22Rv1 (cell line): ENCODE measurements around the gene C5orf58.

Experiments
- H3K27ac ChIP-seq: fragments of 450-650 bp; 2 replicates; pipeline ENCODE4 v1.5.1; 2017
- CTCF ChIP-seq: fragments of 450-650 bp; IDR thresholded peaks from 2 replicates; pipeline ENCODE4 v1.5.1; 2017; ENCODE audit warnings: mild to moderate bottlenecking
- ZFX ChIP-seq: fragments of 450-650 bp; IDR thresholded peaks from 2 replicates; pipeline ENCODE4 v1.6.1; 2017; ENCODE audit warnings: antibody characterized with exemption, borderline replicate concordance

Gene C5orf58

GRCh38 chr5:170195961-170196360 lies 36.8 kb upstream of the C5orf58 start:
- no peak overlapping the region for H3K27ac ChIP-seq
- TF ChIP-seq CTCF (no peak), ZFX (no peak)

- TF ChIP-seq CTCF (no peak), ZFX (no peak)
- no peak overlapping the region for H3K27ac ChIP-seq
Measured at GRCh38 chr5:170200876-170201275, 31.9 kb upstream of the C5orf58 start.

DNA sequence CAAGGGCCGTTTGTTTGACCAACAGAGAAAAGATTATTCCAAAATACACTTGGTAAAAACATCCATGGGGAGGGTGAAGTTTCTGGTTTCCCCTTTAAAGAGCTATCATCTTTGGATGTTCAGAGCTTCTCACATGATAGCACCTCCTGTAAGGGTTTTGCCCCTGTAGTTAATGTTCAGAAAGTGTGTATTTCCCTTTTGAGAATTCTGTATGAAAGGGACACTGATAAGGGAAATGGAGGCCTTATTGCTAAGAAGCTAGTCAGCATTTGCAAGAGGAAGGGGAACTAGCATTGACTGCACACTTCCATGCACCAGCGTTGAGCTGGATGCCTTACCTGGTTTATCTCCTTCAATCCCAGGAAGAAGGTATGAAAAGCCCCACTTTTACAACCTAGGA lies 31.5 kb upstream of the C5orf58 start:
- TF ChIP-seq ZFX (no peak), CTCF (no peak)
- H3K27ac ChIP-seq = no peak overlapping the region

DNA sequence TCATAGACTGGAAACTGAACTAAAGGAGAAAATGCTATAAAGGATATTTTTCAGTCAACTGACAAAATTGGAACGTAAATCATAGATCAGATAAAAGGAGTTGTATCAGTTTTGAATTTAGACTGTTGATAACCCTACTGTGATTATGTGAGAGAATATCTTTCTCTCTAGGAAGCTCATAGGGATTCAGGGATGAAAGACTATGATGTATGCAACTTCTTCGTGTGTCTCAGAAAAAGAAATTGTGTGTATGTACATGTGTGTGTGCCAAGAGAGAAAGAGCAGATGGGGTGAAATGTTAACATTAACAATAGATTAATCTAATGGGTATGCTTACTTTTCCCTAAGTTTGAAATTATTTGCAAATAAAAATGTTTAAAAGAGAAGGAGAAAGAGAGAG lies 30.7 kb upstream of the C5orf58 start:
- no peak overlapping the region for H3K27ac ChIP-seq
- TF ChIP-seq CTCF = no peak
- no peak for TF ChIP-seq ZFX

GRCh38 chr5:170204202-170204601 lies 28.6 kb upstream of the C5orf58 start:
- TF ChIP-seq CTCF = no peak
- TF ChIP-seq ZFX = no peak
- H3K27ac ChIP-seq = no peak overlapping the region

DNA sequence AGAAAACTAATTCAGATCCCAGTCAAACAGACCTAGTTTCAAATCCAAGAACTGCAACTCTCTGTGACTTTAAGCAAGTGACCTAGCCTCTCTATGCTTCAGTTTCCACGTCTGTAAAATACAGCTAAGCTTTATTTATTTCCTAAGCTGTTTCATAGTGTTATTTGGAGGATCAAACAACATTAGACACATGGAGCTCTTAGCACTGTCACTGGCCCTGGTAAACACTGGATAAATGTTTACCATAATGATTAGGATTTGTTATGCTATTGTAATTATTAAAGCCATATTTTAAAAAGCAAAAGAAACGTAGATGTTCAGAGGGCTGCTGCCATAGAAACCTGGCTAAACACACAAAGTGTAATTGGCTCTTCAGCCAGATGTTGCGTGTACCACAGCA lies 26.6 kb upstream of the C5orf58 start:
- no peak for TF ChIP-seq CTCF
- TF ChIP-seq ZFX = no peak
- H3K27ac ChIP-seq = no peak overlapping the region

DNA sequence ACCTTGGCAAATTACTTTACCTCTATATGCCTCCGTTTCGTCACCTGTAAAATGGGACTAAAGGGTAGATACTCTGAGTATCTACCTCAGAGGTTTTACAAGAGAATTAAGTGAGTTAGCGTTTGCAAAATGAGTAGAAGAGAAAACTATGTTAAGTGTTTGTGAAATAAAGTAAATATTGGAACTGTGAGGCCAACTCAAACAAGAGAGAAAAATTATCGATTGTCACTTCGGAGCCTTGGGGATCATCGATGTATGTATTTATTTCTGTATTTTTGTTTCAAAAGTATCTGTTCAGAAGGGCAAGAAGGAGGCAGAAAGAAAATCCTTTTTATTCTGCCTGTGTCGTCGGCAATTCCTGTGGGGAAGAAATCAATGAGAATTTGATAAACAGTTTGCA lies 25.8 kb upstream of the C5orf58 start:
- TF ChIP-seq ZFX (no peak), CTCF (no peak)
- no peak overlapping the region for H3K27ac ChIP-seq
